Thyroid gland (tissue), 4 donors: ENCODE results near the gene MPZL1.

ENCODE experiments used
- POLR2A ChIP-seq, 2 donors: fragments of 450-650 bp; IDR thresholded peaks; one replicate each; pipeline ENCODE4 v1.6.1; 2017; ENCODE audit warnings: antibody characterized with exemption in 2 of 2, mild to moderate bottlenecking in 2 of 2, moderate library complexity in 1 of 2
- TF ChIP-seq, protein P1 (sequence below), 6 experiments: fragments of 200-600 bp in 3 of 6; fragments of 450-650 bp in 3 of 6; sonication (generic) in 3 of 6; IDR thresholded peaks; one replicate each; pipeline ENCODE4 v1.5.1; 2016 to 2019; ENCODE audit warnings: antibody characterized with exemption in 6 of 6, mild to moderate bottlenecking in 2 of 6, inconsistent platforms in 1 of 6, moderate library complexity in 1 of 6

GRCh38 chr1:167701510-167701909 lies 20.3 kb upstream of the MPZL1 start:
- TF ChIP-seq, protein P1, sequence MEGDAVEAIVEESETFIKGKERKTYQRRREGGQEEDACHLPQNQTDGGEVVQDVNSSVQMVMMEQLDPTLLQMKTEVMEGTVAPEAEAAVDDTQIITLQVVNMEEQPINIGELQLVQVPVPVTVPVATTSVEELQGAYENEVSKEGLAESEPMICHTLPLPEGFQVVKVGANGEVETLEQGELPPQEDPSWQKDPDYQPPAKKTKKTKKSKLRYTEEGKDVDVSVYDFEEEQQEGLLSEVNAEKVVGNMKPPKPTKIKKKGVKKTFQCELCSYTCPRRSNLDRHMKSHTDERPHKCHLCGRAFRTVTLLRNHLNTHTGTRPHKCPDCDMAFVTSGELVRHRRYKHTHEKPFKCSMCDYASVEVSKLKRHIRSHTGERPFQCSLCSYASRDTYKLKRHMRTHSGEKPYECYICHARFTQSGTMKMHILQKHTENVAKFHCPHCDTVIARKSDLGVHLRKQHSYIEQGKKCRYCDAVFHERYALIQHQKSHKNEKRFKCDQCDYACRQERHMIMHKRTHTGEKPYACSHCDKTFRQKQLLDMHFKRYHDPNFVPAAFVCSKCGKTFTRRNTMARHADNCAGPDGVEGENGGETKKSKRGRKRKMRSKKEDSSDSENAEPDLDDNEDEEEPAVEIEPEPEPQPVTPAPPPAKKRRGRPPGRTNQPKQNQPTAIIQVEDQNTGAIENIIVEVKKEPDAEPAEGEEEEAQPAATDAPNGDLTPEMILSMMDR (IDR thresholded peaks at IDR 0.05): no peak
- no peak for TF ChIP-seq POLR2A (IDR thresholded peaks at IDR 0.05)
